ENCODE data around the gene RPL13A. TPM values are rescaled to one million over a fixed set of nuclear protein-coding genes. Genes with fewer than 3 reads are reported as not detected.

Gene RPL13A
- polyA plus RNA-seq, 1 of the 3 experiments (the other 2 are of a cell fraction): 2,748 TPM

DNA sequence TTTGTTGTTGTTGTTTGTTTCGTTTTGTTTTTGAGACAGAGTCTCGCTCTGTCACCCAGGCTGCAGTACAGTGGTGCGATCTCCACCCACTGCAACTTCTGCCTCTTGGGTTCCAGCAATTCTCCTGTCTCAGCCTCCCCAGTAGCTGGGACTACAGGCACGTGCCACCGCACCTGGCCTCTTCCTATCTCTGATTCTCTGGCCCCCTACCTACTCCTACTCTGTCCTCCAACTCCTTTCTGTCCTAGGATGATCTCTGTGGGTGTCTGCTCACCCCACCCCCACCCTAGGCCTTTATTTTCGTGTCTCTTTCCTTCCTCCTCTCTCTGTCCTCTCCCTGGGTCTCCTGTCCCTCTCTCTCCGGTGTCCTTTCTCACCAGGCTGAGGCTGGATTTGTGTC lies 37.0 kb upstream of the RPL13A start (continued):
- TF ChIP-seq FOXJ3 (CRISPR knock-in tag; IDR thresholded peaks at IDR 0.05): no peak
- TF ChIP-seq YY1 (IDR thresholded peaks at IDR 0.05; ENCODE audit: low read depth): no peak

DNA sequence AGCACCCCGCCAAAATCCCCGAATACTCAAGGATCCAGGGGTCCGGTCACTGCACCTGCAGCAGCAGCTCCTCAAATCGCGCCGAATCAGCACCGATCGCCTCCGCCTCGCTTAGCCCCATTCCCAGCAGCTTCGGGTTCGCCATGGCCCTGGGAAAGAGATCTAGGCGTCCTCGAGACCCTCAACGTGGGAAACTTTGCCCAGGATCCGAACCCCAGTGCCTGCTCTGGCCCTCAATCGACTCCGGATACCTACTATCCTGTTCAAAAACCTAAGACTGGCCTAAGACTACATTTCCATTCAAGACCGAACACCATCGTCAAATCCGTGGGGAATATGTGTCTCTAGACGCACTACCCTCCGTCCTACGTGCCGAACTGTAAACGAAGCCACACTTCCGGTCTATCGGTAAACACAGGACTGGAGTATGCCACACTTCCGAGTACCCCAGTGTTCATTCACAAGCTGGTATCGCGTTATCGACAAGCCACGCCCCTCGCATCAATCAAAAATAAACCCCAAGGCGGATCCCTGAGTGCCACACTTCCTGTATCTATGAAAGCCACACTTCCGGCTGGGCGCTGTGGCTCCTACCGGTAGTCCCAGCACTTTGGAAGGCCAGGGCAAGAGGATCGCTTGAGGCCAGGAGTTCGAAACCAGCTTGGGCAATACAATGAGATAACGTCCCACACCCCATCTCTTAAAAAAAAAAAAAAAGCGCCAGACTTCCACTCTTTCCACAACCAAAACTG lies 35.8 kb upstream of the RPL13A start, which contains the start of gene PIH1D1:
Gene PIH1D1, minus strand, starts transcription at position 385 of the 752 bp plus-strand sequence. Its CDS starts 240 bp downstream, at position 145.
- Histone ChIP-seq H4K20me1 (ENCODE audit: insufficient read depth) (no peaks in the 10 kb centered on the region; the same call in 1 of the 2 replicates), H3K4me1 (ENCODE audit: control insufficient read depth in 1 of 2, insufficient read depth in 2 of 2, low read depth in 1 of 2, low read length in 1 of 2) (peaks cover 0 to 16% of the 10 kb centered on the region in 2 experiments; a peak in 2 of 4 replicates), H3K4me2 (peak within 1 kb of the TSS; percentile 97), H3K27me3 (ENCODE audit: insufficient read depth) (no peaks in the 10 kb centered on the region), H3F3A (replicated peaks; ENCODE audit: insufficient read depth) (peaks cover 26% of the 10 kb centered on the region), H3K9me2 (no peaks in the 10 kb centered on the region), H3K4me3 (ENCODE audit: low read depth in 2 of 2, low read length in 1 of 2) (peak within 1 kb of the TSS; percentile 80 to 88), H3K36me3 (replicated peaks in 1 of 2; ENCODE audit: control insufficient read depth in 1 of 2, insufficient read depth in 2 of 2, low read length in 1 of 2) (peaks cover 12 to 13% of the 10 kb centered on the region in 2 experiments), H3K79me2 (ENCODE audit: insufficient read depth) (peaks cover 47% of the 10 kb centered on the region), H2AFZ (ENCODE audit: low read depth) (peak within 1 kb of the TSS; percentile 93), H3K9ac (peak within 1 kb of the TSS; percentile 97), H3K9me3 (no peaks in the 10 kb centered on the region), H3K27ac (ENCODE audit: low read depth in 2 of 2, low read length in 1 of 2) (peak within 1 kb of the TSS; percentile 93 to 95)
- TF ChIP-seq RAD21 (IDR thresholded peaks at IDR 0.05; ENCODE audit: low read length) (no peak), ELF1 (IDR thresholded peaks at IDR 0.05) (peak; percentile 78), TAF1 (IDR thresholded peaks at IDR 0.05; ENCODE audit: borderline replicate concordance, low read depth, low read length) (peak; percentile 89), SIN3A (IDR thresholded peaks at IDR 0.05; ENCODE audit: borderline replicate concordance, low read depth, low read length) (peak; percentile 93; the same call in 1 of the 2 replicates), EP300 (IDR thresholded peaks at IDR 0.05; ENCODE audit: borderline replicate concordance in 1 of 2, low read depth in 1 of 2, low read length in 1 of 2) (no peak), TEAD4 (IDR thresholded peaks at IDR 0.05; ENCODE audit: borderline replicate concordance, insufficient read depth) (no peak), NRF1 (IDR thresholded peaks at IDR 0.05; ENCODE audit: low read depth, low read length) (no peak), GABPA (IDR thresholded peaks at IDR 0.05; ENCODE audit: low read depth) (peak; percentile 95), YY1 (IDR thresholded peaks at IDR 0.05; ENCODE audit: low read depth) (no peak), CHD2 (IDR thresholded peaks at IDR 0.05; ENCODE audit: low read length, partially characterized antibody) (peak; percentile 99), MXI1 (IDR thresholded peaks at IDR 0.05; ENCODE audit: low read depth, low read length) (peak; percentile 86; the same call in 1 of the 2 replicates), RCOR1 (IDR thresholded peaks at IDR 0.05; ENCODE audit: low read length) (peak; percentile 81), FOXJ3 (CRISPR knock-in tag; IDR thresholded peaks at IDR 0.05) (peak; percentile 58; the same call in 1 of the 2 replicates), POLR2AphosphoS5 (IDR thresholded peaks at IDR 0.05; ENCODE audit: low read depth, low read length) (peak; percentile 97)
- TF ChIP-seq, protein P1, sequence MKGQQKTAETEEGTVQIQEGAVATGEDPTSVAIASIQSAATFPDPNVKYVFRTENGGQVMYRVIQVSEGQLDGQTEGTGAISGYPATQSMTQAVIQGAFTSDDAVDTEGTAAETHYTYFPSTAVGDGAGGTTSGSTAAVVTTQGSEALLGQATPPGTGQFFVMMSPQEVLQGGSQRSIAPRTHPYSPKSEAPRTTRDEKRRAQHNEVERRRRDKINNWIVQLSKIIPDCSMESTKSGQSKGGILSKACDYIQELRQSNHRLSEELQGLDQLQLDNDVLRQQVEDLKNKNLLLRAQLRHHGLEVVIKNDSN (IDR thresholded peaks at IDR 0.05; ENCODE audit: borderline replicate concordance, low read depth): no peak
- TF ChIP-seq, protein P2, sequence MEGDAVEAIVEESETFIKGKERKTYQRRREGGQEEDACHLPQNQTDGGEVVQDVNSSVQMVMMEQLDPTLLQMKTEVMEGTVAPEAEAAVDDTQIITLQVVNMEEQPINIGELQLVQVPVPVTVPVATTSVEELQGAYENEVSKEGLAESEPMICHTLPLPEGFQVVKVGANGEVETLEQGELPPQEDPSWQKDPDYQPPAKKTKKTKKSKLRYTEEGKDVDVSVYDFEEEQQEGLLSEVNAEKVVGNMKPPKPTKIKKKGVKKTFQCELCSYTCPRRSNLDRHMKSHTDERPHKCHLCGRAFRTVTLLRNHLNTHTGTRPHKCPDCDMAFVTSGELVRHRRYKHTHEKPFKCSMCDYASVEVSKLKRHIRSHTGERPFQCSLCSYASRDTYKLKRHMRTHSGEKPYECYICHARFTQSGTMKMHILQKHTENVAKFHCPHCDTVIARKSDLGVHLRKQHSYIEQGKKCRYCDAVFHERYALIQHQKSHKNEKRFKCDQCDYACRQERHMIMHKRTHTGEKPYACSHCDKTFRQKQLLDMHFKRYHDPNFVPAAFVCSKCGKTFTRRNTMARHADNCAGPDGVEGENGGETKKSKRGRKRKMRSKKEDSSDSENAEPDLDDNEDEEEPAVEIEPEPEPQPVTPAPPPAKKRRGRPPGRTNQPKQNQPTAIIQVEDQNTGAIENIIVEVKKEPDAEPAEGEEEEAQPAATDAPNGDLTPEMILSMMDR (IDR thresholded peaks at IDR 0.05): no peak
- TF ChIP-seq, protein P3, sequence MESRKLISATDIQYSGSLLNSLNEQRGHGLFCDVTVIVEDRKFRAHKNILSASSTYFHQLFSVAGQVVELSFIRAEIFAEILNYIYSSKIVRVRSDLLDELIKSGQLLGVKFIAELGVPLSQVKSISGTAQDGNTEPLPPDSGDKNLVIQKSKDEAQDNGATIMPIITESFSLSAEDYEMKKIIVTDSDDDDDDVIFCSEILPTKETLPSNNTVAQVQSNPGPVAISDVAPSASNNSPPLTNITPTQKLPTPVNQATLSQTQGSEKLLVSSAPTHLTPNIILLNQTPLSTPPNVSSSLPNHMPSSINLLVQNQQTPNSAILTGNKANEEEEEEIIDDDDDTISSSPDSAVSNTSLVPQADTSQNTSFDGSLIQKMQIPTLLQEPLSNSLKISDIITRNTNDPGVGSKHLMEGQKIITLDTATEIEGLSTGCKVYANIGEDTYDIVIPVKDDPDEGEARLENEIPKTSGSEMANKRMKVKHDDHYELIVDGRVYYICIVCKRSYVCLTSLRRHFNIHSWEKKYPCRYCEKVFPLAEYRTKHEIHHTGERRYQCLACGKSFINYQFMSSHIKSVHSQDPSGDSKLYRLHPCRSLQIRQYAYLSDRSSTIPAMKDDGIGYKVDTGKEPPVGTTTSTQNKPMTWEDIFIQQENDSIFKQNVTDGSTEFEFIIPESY (IDR thresholded peaks at IDR 0.05; ENCODE audit: borderline replicate concordance, low read depth): peak; percentile 98
- TF ChIP-seq, protein P4, sequence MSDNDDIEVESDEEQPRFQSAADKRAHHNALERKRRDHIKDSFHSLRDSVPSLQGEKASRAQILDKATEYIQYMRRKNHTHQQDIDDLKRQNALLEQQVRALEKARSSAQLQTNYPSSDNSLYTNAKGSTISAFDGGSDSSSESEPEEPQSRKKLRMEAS (IDR thresholded peaks at IDR 0.05; ENCODE audit: low read depth): peak; percentile 87
- TF ChIP-seq, protein P5, sequence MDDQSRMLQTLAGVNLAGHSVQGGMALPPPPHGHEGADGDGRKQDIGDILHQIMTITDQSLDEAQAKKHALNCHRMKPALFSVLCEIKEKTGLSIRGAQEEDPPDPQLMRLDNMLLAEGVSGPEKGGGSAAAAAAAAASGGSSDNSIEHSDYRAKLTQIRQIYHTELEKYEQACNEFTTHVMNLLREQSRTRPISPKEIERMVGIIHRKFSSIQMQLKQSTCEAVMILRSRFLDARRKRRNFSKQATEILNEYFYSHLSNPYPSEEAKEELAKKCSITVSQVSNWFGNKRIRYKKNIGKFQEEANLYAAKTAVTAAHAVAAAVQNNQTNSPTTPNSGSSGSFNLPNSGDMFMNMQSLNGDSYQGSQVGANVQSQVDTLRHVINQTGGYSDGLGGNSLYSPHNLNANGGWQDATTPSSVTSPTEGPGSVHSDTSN (IDR thresholded peaks at IDR 0.05): peak; percentile 93
- TF ChIP-seq, protein P6, sequence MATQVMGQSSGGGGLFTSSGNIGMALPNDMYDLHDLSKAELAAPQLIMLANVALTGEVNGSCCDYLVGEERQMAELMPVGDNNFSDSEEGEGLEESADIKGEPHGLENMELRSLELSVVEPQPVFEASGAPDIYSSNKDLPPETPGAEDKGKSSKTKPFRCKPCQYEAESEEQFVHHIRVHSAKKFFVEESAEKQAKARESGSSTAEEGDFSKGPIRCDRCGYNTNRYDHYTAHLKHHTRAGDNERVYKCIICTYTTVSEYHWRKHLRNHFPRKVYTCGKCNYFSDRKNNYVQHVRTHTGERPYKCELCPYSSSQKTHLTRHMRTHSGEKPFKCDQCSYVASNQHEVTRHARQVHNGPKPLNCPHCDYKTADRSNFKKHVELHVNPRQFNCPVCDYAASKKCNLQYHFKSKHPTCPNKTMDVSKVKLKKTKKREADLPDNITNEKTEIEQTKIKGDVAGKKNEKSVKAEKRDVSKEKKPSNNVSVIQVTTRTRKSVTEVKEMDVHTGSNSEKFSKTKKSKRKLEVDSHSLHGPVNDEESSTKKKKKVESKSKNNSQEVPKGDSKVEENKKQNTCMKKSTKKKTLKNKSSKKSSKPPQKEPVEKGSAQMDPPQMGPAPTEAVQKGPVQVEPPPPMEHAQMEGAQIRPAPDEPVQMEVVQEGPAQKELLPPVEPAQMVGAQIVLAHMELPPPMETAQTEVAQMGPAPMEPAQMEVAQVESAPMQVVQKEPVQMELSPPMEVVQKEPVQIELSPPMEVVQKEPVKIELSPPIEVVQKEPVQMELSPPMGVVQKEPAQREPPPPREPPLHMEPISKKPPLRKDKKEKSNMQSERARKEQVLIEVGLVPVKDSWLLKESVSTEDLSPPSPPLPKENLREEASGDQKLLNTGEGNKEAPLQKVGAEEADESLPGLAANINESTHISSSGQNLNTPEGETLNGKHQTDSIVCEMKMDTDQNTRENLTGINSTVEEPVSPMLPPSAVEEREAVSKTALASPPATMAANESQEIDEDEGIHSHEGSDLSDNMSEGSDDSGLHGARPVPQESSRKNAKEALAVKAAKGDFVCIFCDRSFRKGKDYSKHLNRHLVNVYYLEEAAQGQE (IDR thresholded peaks at IDR 0.05; ENCODE audit: low read depth, low read length): no peak
- CTCF ChIA-PET: interaction anchor here (0.7 to 1.7 kb wide), 9 partner anchors 8 to 119 kb away, joined by 3 to 6 read pairs (median 3); no protein-coding TSS in a partner anchor
- POLR2A ChIA-PET: interaction anchor here (0.6 to 2.6 kb wide), 7 partner anchors 9 to 90 kb away, joined by 3 to 14 read pairs (median 4); partner anchors contain the start of gene RPS11
- WGBS (ENCODE audit: low lambda C conversion rate): under 1% methylated on average over 30 of the region's 42 CpGs
- DNase-seq: peak; percentile 84

All from SK-N-SH (cell line).